HG02870 (cell line): Measurements from ENCODE around the gene RBBP9.
"Not testable (repeated sequence)": the region's sequence is repeated elsewhere in the genome, so short reads cannot be mapped to it uniquely, and the experiment has no call there.

ENCODE experiments used
- ATAC-seq: cut with Tn5 transposase; IDR thresholded peaks from one replicate; pipeline ENCODE4 v1.9.1; 2021; ENCODE audit warnings: mild to moderate bottlenecking, moderate library complexity; ENCODE audit not compliant: unreplicated experiment

Gene RBBP9

DNA sequence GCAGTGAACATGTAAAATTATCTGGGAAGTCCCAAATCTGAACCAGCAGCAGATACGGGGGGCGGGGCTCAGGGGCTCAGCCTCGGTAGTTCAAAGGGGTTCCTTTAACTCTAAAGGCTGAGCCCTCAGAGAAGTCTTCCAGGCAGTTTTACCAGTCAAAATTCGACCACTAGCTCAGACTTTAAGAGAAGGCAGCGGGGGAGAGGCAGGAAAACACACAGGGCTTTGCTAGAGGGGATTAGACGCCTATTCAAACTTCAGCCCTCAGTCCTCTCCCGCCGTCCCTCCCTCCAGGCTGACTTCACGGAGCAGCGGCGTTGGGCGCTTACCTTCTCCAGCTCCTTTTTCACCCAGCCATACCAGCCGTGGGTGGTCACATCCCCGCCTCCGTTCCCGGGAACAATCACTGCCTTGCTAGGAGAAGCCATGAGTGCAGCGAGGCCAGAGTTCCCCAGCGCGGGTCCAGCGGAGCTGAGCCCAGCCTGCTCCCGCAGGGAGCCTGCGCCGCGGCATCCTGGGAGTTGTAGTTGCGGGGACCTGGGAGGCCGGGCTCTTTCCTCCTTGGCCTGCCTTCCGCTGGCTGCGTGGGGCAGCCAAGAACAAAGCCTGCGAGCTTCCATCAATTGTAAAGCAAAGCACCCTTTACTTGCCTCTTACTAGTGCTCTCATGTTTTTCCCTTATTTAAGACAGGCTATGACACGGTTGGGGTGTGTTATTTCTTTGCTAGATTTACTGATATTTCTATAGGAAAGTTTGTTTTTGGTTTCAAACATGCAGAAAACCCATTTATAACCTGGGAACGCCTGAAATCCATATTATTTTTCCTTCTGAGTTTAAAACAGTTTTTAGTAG lies at the start of gene RBBP9:
RBBP9 (minus strand) TSS at position 486 of the 853 bp plus-strand sequence; CDS start at position 428, 58 bp downstream.
- peak; percentile 98 for ATAC-seq

DNA sequence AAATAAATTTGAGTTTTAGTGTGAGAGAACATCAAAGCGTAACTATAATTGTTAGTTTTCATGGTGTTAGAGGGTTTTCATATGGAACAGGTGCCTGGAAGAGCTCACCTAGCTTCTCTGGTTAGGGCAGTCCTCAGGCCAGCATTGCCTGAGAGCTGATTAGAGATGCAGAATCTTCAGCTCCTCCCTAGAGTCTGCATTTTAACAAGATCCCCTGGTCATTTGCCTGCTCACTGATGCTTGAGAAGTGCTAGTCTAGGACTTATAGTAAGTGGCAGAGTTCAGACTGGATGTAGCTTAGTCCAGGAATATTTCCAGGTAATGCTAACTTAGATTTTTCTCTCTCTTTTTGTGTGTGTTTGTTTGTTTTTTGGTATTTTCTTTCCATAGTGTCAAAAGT lies 48.5 kb upstream of the RBBP9 start:
- ATAC-seq, result no peak

DNA sequence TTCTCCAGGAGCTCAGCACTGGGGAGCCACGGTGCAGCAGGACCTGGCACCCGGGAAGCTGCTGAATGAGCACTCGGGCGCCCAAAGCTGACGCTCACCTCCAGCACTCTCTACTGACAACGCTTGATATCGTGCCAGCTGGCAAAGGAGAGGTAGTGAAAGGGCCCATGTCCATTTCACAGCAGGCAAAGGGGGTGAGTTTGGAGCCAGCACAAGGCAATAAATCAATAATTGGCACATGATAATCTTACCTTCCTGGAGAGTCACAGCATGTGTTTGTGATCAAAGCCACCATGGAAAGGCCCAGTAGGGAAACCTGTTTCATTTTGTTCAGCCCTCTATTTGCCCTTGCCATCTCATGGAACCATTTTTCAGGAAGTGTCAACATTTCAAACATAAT lies 46.9 kb upstream of the RBBP9 start:
- no peak for ATAC-seq

DNA sequence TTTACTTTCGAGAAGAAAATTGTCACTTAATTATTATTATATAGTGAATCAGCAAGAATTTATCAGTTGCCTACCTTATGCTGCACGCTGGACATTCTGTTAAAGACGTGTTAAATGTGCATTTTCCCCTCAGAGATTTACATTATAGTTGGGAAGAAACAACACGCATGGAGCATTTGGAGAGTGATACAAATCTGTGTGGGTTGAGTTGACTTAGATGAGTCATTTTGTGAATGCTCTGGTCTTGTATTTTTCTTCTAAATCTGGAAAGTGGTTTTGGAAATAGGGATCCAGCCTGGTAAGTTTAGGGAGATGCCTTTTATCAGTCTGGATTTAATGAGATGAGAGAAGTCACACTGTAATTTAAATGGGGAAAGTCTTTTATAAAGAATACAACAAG lies 46.2 kb upstream of the RBBP9 start:
- ATAC-seq, result no peak

DNA sequence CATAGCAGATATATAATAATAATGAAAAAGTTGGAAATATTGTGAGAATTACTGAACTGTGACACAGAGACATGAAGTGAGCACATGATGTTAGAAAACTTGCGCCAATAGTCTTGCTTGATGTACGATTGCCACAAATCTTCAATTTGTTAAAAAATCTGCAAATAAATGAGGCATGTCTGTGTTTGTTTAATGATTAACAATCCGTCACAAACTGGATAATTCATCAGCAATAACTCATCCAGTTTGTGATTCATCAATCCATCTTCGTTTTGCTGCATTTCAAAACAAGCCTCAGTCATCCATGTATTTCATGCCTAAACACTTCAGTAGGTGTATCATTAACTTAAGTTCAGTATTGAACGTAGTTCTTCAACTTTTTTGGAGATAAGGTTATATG lies 44.7 kb upstream of the RBBP9 start:
- ATAC-seq, result no peak

DNA sequence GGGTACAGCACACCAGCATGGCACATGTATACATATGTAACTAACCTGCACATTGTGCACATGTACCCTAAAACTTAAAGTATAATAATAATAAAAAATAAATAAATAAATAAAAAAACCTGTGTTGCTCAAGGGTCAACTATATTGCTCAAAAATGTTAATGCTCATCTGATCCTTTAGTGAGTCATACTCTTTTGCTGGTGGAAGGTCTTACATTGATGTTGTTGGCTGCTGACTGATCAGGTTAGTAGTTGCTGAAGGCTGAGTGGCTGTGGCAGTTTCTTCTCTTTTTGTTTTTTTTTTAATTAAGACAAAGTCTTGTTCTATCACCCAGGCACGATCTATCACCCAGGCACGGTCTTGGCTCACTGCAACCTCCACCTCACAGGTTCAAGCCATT lies 40.6 kb upstream of the RBBP9 start:
- ATAC-seq, result no peak

DNA sequence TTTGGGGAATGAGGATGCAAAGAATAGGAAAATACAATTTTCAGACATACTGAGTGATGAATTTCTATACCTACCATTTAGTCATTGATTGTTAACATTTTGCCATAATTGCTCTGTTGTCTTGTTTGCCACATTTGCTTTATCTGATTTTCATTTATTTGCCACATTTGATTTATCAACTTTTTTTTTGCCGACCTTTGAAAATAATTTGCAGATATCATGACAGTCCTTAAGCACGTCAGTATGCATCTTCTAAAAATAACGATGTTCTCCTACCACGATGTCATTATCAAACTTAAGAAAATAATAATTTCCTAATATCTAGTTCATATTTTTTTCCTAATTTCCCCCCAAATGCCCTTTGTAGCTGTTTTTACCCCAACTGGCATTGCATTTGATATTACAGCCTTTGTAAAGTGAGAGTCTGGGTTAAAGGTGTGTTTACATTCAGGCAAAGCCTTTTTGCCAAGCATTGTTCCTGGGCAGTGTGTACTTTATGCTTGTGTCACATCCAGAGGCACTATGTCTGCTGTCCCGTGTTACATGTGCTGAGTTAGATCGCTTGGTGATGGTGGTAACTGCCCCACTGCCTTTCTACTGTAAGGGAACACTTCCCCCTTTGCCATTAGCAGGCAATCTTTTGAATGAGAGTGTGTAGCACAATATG lies 37.1 kb upstream of the RBBP9 start:
- ATAC-seq, result no peak

DNA sequence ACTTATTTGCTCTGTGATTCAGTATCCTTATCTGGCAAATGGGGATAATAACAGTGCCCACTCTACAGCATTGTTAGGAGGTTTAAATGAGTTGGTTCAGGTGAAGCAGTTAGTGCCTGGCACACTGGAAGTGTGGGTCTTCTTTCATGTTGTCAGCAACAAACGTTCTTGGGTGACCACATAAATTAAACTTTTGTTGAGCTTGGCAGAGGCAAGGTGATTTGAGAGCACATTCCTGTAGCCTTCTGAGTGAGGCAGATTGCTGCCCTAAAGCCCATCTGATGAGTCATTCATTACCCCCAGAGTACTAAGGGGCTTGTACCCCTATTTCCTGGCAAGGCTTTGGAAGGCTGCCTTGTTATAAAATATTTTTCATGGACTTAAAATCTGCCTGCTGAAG lies 36.5 kb upstream of the RBBP9 start:
- no peak for ATAC-seq

DNA sequence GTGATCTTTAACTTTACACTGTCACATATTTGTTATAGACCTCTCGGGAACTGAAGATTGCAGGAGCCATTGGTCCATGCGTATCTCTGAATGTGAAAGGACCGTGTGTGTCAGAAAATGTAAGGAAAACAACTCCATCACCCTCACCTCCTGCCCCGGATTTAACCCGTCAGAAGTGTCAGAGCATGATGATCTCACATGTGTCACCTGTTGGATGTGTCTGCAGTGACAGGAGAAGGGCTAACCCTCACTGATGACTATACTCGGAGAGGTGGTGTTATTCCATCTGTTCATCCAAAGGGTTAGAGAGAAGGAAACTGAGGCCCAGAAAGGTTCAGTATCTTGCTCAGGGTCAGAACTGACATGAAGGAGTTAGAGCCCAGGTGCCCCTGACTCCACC lies 35.6 kb upstream of the RBBP9 start:
- no peak for ATAC-seq

DNA sequence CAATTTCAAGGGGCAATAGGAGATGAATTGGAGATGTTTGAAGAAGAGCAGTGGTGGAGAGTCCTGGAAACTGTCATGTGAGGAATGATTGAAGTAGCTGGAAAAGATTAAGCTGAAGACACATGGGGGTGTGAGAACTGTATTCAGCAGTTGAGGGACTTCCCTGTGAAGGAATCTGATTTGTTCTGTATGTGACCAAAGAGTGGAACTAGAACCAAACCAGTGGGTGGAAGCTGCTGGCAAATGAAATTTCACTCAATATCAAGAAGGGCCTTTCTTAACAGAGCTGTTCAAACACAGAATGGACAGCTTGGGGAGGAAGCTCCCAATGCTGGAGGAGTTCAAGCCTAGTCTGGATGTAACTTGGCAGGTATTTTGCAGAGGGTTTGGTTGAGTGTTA lies 32.0 kb upstream of the RBBP9 start:
- ATAC-seq, result no peak

DNA sequence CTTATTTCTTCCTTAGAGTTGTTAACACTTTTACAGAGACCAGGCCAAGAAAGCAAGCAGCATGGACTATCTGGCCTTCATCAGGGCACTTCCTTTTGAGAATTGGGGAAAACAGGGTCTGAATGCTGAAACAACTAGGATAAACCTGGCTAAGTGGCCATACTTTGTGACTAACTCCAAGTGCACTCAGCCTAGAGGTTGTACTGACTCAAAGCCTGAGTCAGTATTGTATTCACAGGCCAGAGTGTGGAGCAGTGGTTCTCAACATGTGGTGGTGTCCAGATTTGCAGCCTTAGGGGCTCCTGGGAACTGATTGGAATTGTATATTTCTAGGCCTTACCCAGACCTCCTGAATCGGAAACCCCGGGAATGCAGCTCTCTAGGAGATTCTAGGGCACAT lies 30.8 kb upstream of the RBBP9 start:
- ATAC-seq, result no peak

DNA sequence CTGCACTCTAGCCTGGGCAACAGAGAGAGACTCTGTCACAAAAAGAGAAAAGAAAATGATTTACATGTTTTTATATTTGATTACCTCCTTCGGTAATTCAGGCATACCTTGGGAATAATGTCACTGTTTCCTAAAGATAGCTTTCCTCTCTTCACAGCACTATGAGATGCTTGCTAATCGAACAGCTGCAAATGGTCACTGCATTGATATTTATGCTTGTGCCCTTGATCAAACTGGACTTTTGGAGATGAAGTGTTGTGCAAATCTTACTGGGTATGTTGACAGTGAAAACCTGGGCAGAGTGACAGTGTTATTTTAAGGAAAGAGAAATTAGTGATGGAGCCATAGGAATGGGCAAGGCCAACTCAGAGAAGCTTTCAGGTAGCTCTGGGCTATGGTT lies 30.3 kb upstream of the RBBP9 start:
- no peak for ATAC-seq

DNA sequence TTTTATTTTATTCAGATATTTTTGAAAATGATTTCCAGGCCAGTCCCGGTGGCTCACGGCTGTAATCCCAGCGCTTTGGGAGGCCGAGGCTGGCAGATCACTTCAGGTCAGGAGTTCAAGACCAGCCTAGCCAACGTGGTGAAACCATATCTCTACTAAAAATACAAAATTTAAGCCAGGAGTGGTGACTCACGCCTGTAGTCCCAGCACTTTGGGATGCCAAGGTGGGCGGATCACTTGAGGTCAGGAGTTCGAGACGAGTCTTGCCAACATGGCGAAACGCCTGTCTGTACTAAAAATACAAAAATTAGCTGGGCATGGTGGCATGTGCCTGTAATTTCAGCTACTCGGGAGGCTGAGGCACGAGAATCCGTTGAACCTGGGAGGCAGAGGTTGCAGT lies 29.7 kb upstream of the RBBP9 start:
- ATAC-seq, result not testable (repeated sequence)

DNA sequence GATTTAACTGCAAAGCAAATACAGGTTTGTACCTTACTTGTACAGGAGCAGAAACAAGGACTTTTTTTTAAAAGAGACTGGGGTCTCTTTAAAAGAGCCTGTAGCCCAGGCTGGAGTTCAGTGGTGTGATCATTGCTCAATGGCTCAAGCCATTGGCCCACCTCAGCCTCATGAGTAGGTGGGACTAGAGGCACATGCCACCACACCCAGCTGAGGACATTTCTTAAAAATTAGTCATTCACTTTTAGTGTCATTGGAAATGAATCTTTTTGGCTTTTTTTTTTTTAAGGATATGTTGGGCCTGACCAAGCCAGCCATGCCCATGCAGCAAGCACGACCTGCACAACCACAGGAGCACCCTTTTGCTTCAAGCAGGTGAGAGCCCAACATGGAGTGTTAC lies 27.6 kb upstream of the RBBP9 start:
- ATAC-seq, result no peak

DNA sequence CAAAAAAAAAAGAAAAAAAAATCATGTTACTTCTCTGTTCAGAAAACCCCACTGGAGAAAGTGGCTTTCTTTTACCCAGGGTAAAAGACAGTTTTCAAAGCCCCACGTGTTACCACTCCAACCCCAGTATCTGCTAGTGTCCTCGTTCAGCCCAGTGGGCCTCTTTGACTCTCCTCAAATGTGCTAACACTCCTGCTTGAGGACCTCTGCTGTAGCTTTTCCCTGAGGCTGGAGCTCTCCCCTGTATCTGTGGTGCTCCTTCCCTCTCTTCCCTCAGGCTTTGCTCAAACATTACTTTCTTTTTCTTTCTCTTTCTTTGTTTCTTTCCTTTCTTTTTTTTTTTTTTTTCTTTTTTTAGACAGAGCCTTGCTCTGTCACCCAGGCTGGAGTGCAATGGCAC lies 26.0 kb upstream of the RBBP9 start:
- no peak for ATAC-seq

DNA sequence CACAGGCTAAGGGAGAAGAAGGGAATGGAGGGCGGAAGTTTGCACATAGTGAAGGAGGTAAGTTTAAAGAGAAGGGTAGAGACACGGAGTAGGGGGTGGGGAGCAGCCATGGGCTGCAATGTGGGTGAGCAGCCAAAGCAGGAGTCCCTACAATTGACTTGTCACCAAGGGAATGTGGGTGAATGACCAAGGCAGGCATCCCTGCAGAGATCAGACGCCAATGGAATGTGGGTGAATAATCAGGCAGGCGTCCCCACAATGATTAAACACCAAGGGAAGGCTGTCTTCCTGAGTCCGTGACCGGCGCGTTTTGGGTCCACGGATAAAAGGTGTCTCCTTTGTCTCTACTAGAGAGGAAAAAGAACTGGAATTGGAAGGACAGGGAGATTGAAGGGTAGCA lies 25.0 kb upstream of the RBBP9 start:
- not testable (repeated sequence) for ATAC-seq

DNA sequence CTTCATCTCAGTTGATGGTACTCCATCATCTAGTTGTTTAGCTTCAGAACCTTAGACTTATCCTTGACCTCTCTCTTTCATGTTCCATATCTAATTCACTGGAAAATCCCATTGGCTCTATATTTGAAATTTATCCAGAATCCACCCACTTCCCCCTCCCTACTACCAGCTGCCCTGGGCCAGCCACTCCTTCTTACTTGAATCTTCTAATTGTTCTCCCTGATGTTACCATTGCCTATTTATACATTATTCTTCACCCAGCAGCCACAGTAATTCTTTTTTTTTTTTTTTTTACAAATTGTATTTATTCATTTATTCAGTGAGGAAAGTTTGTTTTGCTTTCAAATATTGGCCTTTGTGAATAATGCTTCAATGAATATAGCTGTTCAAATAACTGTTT lies 18.9 kb upstream of the RBBP9 start:
- no peak for ATAC-seq

DNA sequence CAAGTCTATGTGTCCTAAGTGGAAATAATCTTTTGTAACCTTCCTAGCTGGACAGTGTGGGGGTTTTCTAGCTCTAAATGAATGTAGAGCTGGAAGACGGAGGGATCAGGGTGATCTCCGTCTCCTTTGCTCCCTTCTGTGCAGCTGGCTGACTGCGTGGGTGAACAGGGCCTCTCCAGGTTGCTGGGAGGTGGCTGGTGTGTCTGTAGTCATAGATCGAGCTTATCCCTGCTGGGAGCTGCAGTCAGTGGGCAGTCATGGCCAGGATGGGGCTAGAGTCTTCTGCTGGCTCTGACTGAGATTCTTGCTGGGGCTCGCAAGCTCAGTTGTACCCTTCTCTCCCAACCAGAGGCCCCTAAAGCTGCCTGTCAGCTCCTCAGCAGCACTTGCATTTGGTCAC lies 17.1 kb upstream of the RBBP9 start:
- no peak for ATAC-seq

DNA sequence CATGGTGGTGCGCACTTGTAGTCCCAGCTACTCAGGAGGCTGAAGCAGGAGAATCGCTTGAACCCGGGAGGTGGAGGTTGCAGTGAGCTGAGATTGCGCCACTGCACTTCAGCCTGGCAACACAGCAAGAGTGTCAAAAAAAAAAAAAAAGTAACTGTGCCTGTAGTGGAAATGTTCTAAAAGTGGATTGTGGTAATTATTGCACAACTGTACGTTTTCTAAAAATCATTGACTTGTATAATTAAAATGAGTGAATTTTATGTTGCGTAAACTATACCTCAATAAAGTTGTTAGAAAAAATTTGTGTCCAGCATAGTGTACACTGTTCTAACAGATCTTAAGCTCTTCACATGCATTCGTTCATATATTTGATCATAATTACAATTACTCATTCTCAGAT lies 16.2 kb upstream of the RBBP9 start:
- ATAC-seq, result no peak

DNA sequence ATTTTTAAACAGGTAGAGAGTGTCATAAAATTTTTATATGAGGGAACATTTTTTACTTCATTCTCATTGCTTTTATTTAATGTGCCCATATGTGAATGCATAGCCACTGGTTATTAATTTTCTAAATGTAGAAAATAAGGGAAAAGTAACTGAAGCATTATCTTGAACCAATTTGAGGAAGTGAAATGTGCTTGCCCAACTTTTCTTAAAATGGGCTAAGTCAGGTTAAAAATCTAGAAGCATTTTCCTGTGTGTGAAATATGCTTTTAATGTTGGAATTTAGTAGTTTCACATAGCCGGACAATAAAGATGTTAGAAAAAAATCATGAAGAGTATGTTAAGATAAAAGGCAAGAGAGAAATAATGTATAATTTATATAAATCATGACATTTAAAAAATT lies 14.5 kb upstream of the RBBP9 start:
- no peak for ATAC-seq

DNA sequence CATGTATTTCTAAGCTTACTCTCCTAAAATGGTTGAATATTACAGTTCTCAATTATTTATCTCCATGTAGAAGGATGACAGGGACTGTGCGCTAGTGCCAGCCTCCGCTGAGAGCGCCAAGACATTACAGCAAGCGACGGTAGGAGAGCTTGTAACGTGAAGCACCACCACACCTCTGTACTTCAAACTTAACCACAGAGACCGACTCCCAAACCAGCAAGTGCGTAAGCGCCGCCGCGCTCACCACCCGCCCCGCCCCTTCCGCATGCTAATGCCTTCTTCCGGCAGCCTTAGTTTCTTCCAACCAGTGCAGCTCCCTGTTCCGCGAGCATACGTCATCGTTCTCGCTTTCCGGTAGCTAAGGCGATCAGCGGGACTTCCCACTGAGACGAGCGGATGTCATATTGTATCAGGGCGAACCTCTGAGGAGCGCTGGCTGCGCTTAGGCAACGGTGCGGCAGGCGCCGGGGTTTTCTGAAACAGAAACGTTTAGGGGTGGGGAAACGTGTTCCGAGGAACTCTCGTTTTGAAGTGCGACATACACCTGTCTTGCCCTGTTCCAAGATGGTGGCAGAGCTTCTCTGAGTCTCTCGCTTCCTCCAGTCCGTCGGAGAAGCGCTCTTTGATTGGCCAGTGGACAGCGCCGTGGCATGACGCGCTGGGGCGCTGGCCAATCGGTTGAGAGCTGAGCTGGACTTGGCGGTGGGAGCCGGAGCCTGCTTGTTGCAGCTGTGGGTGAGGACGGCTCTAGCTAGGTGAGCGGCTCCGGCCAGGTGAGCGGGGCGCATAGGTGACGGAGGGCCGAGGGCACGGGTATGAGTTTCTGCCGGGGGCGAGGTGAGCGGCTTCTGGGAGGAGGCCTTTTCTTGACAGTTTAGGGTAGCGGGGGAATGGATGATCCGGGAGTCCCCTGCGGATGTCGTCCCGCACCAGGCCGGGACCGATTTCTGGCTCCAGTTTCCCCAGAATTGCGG lies 10.5 kb upstream of the RBBP9 start, which contains the start of gene SEC23B:
SEC23B (plus strand) TSS at position 723 of the 974 bp plus-strand sequence. CDS start 2,896 bp downstream, outside the sequence.
- ATAC-seq, result peak; percentile 97
